HCEC 1CT (cell line): ENCODE results near the gene NDUFB1.

Source experiments
- DNase-seq: peaks from one replicate; pipeline ENCODE4 v3.0.0-alpha.2; 2017

NDUFB1 gene

GRCh38 chr14:92121670-92122350 is at the start of gene NDUFB1, which contains the start of gene CPSF2:
NDUFB1 (minus strand) TSS chr14:92121706; CDS start chr14:92117637, 4,069 bp downstream.
CPSF2 (plus strand) TSS chr14:92121969; CDS start chr14:92130985, 9,016 bp downstream.
- DNase-seq = peak; percentile 81

DNA sequence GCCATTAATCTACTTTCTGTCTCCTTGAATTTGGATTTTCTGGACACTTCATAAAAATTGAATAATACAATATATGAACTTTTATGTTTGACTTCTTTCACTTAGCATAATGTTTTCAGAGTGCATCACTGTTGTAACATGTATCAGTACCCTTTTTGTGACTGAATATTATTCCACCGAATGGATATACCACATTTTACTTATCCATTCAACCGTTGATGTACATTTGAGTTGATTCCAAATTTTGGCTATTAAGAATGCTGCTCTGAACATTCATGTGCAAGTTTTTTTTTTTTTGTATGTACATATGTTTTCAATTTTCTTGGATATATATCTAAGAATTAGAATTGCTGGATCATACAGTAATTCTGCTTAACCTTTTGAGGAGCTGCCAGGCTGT is 43.5 kb upstream of the NDUFB1 start:
- no peak for DNase-seq

DNA sequence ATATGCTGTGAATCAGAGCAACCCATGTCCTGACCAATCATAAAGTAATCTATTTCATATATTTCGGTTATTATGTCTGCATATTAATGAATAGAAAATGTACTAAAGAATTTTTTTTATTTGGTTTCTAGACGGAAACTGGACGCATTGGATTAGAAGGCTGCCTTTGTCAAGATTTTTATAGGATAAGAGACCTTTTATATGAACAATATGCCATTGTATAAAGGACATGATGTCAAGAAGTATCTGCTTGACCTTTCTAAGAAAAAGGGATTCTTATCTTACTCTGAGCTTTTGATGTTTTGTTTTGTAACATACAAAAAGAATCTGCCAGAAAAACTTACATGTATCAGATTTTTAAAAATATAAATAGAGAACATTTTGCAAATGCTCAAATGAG is 40.0 kb upstream of the NDUFB1 start:
- DNase-seq = no peak

- peak; percentile 88 for DNase-seq
Observed at GRCh38 chr14:92160619-92161018, 39.1 kb upstream of the NDUFB1 start.

GRCh38 chr14:92154283-92154942 is 32.9 kb upstream of the NDUFB1 start:
- DNase-seq = peak; percentile 34

DNA sequence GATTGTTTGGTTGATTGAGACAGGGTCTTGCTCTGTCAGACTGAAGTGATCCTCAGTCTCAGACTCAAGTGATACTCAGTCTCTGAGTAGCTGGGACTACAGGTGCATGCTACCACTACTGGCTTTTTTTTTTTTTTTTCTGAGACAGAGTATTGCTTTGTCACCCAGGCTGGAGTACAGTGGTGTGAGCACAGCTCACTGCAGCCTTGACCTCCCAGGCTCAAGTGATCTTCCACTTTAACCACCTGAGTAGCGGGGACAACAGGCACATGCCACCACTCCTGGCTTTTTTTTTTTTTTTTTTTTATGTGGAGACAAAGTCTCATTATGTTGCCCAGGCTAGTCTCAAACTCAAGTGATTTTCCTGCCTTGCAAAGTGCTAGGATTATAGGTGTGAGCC is 32.1 kb upstream of the NDUFB1 start:
- DNase-seq = no peak

DNA sequence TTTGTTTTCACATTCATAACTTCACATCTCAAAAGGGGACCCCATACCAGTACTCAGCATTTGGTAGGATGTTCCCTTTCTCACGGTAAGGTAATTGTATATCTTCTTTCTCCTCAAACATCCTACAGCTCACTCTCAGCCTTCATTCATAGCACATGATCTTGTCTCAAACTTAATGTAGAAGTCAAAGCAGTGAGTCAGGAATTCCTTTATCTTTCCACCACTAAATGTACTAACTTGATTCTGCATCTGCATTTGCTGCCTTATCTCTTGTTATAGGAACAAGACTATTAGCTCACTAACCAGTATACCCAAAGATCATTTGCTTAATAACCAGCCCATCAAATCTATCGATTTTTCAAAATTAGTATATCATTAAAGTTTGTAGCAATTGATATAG is 23.2 kb upstream of the NDUFB1 start:
- peak; percentile 41 for DNase-seq

GRCh38 chr14:92143962-92144361 is 22.5 kb upstream of the NDUFB1 start:
- peak; percentile 27 for DNase-seq

DNA sequence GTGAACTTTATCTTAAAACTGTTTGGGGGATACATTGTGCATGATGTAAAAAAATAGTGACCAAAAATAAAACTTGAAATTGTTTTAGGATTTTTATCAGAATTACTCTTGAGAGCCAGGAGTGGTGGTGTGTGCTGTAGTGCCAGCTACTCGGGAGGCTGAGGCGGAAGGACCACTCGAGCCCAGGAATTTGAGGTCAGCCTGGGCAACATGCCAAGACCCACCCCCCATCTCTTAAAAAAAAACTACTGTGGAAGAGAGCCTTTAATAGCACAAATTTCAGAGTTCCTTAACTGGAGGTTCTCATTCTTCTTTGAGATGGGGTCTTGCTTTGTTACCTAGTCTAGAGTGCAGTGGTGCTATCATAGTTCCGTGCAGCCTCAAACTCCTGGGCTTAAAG is 21.8 kb upstream of the NDUFB1 start:
- DNase-seq = no peak

- peak; percentile 54 for DNase-seq
Observed at GRCh38 chr14:92135269-92135668, 13.8 kb upstream of the NDUFB1 start.

GRCh38 chr14:92134456-92134855 is 12.9 kb upstream of the NDUFB1 start:
- DNase-seq = no peak

DNA sequence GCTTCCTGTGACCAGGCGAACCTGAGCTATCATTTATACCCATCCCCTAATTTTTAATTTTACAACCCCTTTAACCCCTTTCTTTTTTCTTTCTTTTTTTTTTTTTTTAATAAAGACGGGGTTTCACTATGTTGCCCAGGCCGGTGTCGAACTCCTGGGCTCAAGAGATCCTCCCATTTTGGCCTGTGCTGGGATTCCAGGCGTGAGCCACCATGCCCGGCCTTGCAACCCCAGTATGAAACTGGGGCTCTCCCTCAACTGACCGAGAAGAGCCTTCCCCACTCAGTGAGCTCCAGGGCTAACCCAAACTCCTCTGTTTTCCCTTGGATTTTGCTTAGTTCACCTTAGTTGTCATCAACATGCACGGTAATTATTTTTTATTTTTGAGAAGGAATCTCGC is 1.3 kb upstream of the NDUFB1 start:
- no peak for DNase-seq

DNA sequence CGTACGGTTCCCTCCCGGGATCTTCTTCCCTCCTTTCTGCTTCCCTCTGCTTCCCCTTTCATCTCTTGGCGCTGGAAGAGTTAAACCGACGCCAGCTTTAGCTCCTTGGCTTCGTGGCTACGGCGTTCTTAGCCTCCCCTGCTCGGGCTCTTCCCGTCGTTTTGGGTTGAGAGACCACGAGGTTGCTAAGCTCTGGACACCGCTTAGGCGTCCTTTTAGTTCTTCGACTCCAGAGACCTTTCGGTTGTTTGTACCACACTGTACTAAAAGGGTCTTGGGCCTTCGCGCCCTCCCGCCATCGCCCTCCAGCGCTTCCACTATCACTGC is 808 bp upstream of the NDUFB1 start:
- DNase-seq = peak; percentile 9

DNA sequence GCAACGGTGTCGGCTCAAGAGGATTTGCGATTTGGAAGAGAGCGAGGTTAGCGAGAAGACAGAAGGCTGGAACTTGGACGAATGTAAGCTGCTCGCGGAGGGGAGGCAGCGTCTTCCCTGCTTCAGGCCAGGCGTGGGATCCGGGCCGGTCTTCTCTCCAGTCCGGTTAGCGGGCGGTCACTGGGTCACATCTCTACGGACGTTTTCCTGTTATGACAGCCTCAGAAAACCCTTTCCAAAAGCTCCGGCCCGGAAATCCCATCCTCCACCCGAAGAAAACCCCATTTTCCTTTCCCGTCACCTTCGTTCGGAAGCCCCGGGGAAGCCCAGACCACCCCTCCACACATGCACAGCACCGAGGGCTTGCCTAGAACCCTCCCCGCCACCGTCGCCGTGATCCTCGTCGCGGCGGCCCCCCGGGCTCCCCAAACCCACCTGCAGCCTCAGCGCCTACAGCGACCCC is 268 bp downstream of the NDUFB1 start:
- DNase-seq = peak; percentile 20

DNA sequence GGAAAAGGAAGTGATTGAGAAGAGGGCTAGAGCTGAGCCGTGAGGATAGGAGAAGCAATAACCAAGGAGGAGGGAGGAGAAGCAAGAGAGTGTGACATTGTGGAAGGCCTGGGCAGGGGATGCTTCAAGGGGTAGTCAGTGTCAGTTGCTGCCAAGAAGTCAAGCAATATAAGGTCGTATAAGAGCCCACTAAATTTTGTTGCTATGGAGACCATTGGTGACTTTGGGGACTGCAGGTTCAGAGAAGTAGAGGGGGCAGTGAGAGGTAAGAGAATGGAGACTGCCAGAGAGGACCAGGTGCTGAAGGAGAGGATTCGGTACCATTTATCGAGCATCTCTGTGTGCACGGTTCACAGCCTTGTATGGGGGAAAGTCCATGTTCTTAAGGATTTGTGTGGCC is 12.0 kb downstream of the NDUFB1 start:
- no peak for DNase-seq

DNA sequence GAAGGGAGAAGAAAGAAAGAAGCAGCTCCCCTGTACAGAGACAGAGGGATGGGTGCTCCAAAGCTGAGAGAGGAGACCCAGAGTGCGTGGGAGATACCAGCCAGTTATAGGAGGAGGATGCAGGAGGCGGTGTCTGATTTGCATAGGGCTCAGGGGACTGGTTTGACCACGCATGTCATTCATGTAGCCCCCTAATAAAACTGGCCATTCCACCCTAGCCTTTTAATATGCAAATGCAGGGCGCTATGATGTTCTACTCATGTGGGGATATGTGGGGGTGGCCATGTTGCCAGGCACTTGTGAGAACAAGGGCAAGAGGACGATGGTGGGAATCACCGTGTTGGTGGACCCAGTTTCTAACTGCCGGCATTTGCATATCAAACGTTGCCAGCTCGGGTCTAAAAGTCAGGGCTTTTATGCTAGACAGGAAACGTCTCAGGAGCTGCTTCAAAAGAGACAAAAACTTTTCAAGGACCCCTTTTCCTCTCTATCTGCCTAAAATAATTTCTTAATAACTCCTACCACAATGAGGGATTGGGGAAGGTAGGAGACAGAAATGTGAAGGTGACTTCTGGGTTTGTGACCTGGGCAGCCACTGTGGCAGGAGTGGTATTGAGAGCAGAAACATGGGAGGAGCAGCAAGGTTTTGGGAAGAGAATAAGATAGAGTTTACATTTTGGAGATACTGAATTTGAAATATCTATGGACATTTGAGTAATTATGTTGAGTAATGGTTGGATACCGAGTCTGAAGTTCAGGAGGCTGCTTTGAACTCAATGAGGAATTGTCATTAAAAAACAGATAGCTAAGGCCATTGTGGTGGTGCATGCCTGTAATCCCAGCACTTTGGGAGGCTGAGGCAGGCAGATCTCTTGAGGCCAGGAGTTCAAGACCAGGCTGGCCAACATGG is 12.9 kb downstream of the NDUFB1 start:
- no peak for DNase-seq

GRCh38 chr14:92106143-92106926 is 15.2 kb downstream of the NDUFB1 start, which contains the start of gene ATXN3:
ATXN3 (minus strand) TSS chr14:92106582; CDS start chr14:92106552, 30 bp downstream.
- DNase-seq = peak; percentile 99

- peak; percentile 67 for DNase-seq
Observed at GRCh38 chr14:92105893-92106142, 15.7 kb downstream of the NDUFB1 start.

DNA sequence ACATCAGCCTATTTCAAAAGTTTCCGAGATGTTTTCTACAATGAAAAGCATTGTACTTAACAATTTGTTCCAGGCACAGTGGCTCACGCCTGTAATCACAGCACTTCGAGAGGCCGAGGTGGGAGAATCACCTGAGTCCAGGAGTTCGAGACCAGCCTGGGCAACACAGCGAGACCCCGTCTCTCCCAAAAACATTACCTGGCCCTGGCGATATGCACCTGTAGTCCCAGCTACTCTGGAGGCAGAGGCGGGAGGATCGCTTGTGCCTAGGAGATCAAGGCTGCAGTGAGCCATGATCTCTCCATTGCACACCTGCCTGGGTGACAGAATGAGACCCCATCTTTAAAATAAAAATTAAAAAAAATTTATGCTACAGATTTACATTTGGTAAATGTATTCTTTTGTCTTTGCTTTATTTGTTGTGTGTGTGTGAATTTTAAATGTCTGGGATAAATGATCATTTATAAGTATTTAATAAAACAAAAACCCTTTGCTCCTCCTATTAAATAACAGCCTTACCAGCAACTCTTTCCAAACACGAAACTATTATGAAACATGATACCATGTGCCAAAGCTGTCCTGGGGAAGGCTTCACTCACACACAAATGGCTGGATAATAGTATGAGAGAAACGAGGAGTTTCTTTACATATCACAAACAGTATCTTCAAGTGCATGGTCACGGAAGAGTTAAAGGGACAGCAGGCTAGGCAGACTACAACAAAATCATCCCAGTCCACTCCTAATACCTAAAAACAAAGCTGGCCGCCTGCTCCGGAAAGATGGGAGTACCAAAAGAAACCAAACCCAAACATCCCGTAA is 16.2 kb downstream of the NDUFB1 start:
- DNase-seq = no peak

- no peak for DNase-seq
Observed at GRCh38 chr14:92103363-92103989, 18.0 kb downstream of the NDUFB1 start.

DNA sequence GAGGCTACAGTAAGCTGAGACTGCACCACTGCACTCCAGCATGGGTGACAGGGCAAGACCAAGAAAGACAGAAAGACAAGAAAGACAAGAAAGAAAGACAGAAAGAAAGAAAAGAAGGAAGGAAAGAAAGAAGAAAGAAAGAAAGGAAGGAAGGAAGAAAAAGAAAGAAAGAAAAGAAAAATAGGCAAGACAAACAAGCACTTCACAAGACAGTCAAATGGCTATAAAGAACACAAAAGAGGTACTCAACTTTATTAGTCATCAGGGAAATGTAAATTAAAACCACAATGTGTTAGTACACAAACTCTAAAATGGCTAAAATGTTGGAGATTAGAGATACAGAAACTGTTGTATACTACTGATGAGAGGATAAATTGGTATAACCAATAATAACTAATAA is 21.7 kb downstream of the NDUFB1 start:
- peak; percentile 25 for DNase-seq
